Progenitor cell of endocrine pancreas (in vitro differentiated cells): ENCODE measurements around the gene CD99L2. TPM values are rescaled to one million over a fixed set of nuclear protein-coding genes. Genes with fewer than 3 reads are reported as not detected.

Source experiments
- DNase-seq: peaks from one replicate; pipeline ENCODE4 v3.0.0; 2021; ENCODE audit warnings: low spot score; ENCODE audit not compliant: unreplicated experiment
- H3K27ac Mint-ChIP-seq: 2 replicates; pipeline ENCODE4 v1.8.0; 2021; ENCODE audit warnings: mild to moderate bottlenecking, moderate library complexity, mixed read lengths
- H3K27me3 Mint-ChIP-seq: 2 replicates; pipeline ENCODE4 v1.8.0; 2021; ENCODE audit warnings: mixed read lengths
- H3K36me3 Mint-ChIP-seq: 2 replicates; pipeline ENCODE4 v1.8.0; 2022; ENCODE audit warnings: mixed read lengths; ENCODE audit not compliant: insufficient read depth
- H3K4me1 Mint-ChIP-seq: 2 replicates; pipeline ENCODE4 v1.8.0; 2021; ENCODE audit warnings: low read depth, mixed read lengths
- H3K4me3 Mint-ChIP-seq: 2 replicates; pipeline ENCODE4 v1.8.0; 2021; ENCODE audit warnings: low read depth, mild to moderate bottlenecking, moderate library complexity, mixed read lengths
- H3K9me3 Mint-ChIP-seq: 2 replicates; pipeline ENCODE4 v1.8.0; 2021; ENCODE audit warnings: low read depth, mixed read lengths
- total RNA-seq: library from RNA; stranded (reverse); gene quantifications from 2 replicates; pipeline ENCODE4 v1.2.1, GENCODE V29; 2021
- TF ChIP-seq, protein P1 (sequence below): fragments of 200-600 bp; sonication (generic); IDR thresholded peaks from one replicate; pipeline ENCODE4 v1.5.0; 2021; ENCODE audit warnings: antibody characterized with exemption, mild to moderate bottlenecking; ENCODE audit not compliant: unreplicated experiment

Gene CD99L2
- total RNA-seq, 1 donor from 2014 or later: 19.2 TPM

- Mint-ChIP-seq H3K4me3 (no peak overlapping the region), H3K4me1 (peaks cover 11% of the 10 kb centered on the region), H3K27ac (no peak overlapping the region), H3K27me3 (no peaks in the 10 kb centered on the region), H3K9me3 (peaks cover 6% of the 10 kb centered on the region), H3K36me3 (peaks cover 3% of the 10 kb centered on the region)
- DNase-seq: no peak
- TF ChIP-seq, protein P1, sequence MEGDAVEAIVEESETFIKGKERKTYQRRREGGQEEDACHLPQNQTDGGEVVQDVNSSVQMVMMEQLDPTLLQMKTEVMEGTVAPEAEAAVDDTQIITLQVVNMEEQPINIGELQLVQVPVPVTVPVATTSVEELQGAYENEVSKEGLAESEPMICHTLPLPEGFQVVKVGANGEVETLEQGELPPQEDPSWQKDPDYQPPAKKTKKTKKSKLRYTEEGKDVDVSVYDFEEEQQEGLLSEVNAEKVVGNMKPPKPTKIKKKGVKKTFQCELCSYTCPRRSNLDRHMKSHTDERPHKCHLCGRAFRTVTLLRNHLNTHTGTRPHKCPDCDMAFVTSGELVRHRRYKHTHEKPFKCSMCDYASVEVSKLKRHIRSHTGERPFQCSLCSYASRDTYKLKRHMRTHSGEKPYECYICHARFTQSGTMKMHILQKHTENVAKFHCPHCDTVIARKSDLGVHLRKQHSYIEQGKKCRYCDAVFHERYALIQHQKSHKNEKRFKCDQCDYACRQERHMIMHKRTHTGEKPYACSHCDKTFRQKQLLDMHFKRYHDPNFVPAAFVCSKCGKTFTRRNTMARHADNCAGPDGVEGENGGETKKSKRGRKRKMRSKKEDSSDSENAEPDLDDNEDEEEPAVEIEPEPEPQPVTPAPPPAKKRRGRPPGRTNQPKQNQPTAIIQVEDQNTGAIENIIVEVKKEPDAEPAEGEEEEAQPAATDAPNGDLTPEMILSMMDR: no peak
Observed at GRCh38 chrX:150870029-150870428, 28.4 kb downstream of the CD99L2 start.

- DNase-seq: no peak
- no peaks in the 10 kb centered on the region for H3K27me3 Mint-ChIP-seq
- TF ChIP-seq, protein P1: no peak
- H3K4me3 Mint-ChIP-seq: no peak overlapping the region
- H3K4me1 Mint-ChIP-seq: peaks cover 11% of the 10 kb centered on the region
- H3K27ac Mint-ChIP-seq: no peak overlapping the region
- H3K36me3 Mint-ChIP-seq: peaks cover 3% of the 10 kb centered on the region
- peaks cover 6% of the 10 kb centered on the region for H3K9me3 Mint-ChIP-seq
Observed at GRCh38 chrX:150869450-150869849, 29.0 kb downstream of the CD99L2 start.

- peaks cover 6% of the 10 kb centered on the region for H3K9me3 Mint-ChIP-seq
- H3K27me3 Mint-ChIP-seq: no peaks in the 10 kb centered on the region
- H3K4me1 Mint-ChIP-seq: peaks cover 11% of the 10 kb centered on the region
- H3K36me3 Mint-ChIP-seq: peaks cover 1% of the 10 kb centered on the region
- TF ChIP-seq, protein P1: no peak
- H3K27ac Mint-ChIP-seq: no peak overlapping the region
- no peak for DNase-seq
- no peak overlapping the region for H3K4me3 Mint-ChIP-seq
Observed at GRCh38 chrX:150868625-150869024, 29.8 kb downstream of the CD99L2 start.

DNA sequence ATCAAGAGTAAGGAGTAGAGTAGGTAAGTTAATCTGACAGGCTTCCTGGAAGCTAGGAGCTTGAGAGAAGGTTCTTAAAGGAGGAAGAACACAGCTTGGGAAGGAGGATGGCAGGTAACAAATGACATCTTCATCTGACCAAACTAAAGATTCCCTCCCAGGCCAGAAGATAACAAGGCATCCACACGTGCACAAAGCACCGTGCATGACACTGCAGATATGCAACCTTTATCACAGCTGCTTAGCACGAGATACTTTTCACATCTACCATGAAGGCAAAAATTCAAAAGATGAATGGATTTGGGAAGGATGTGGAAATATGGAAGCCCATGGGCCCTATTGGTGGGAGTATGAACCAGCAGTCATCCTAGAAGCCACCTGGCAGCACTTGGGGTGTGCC lies 34.3 kb downstream of the CD99L2 start:
- no peak overlapping the region for H3K27ac Mint-ChIP-seq
- H3K4me1 Mint-ChIP-seq: no peaks in the 10 kb centered on the region
- TF ChIP-seq, protein P1: no peak
- H3K4me3 Mint-ChIP-seq: no peak overlapping the region
- no peak for DNase-seq
- peaks cover 7% of the 10 kb centered on the region for H3K9me3 Mint-ChIP-seq
- H3K36me3 Mint-ChIP-seq: peaks cover 6% of the 10 kb centered on the region
- H3K27me3 Mint-ChIP-seq: no peaks in the 10 kb centered on the region

DNA sequence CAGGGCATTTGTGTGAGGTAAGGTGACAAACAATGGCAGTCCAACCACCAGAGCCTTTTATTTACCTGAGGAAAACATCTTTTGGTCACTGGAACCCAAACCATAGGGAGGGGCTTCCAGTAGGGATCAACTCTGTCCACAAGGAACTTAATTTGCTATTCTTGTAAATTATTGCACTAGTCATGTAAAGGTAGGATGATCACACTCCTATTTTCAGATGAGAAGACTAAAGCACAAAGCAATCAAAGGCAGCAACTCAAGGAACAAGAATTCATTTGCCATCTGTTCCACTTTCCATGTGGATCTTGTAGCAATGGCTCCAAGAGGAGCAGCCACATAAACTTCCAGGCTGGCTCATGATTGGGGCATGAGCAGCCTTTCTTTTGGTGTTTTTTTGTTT lies 35.3 kb downstream of the CD99L2 start:
- DNase-seq: no peak
- Mint-ChIP-seq H3K27ac (no peak overlapping the region), H3K4me3 (no peak overlapping the region), H3K4me1 (no peaks in the 10 kb centered on the region), H3K27me3 (no peaks in the 10 kb centered on the region), H3K9me3 (peaks cover 13% of the 10 kb centered on the region), H3K36me3 (peaks cover 11% of the 10 kb centered on the region)
- TF ChIP-seq, protein P1: no peak
